Naive thymus-derived CD4-positive, alpha-beta T cell (primary cell): ENCODE results near the gene SF3B2. TPM values are rescaled to one million over a fixed set of nuclear protein-coding genes. Genes with fewer than 3 reads are reported as not detected.
A peak's percentile ranks its signal among the peaks of the same experiment; 100 is the strongest.

ENCODE experiments used
- ATAC-seq: fragments of 150-1000 bp; cut with Tn5 transposase; 2 replicates; pipeline ENCODE4 v1.10.0; 2021; ENCODE audit warnings: mild to moderate bottlenecking, moderate library complexity
- CTCF ChIA-PET: fragments of 350-600 bp; sonication (Branson Sonifier 250); formaldehyde crosslinking; loops from one replicate; lab custom pipeline; 2021; ENCODE audit warnings: antibody characterized with exemption; lab: Charles Lee
- POLR2A ChIA-PET: fragments of 350-600 bp; sonication (Branson Sonifier 250); formaldehyde crosslinking; loops from one replicate; lab custom pipeline; 2021; ENCODE audit warnings: antibody characterized with exemption, inconsistent platforms; lab: Charles Lee
- DNase-seq, 9 donors: peaks; one replicate each; pipeline versions ENCODE4 v3.0.0 to v3.0.0-alpha.2; 2020 to 2022; ENCODE audit warnings: mixed read lengths in 1 of 9
- H3K27ac ChIP-seq: one replicate; pipeline ENCODE4 v1.7.0; 2013; ENCODE audit warnings: mild to moderate bottlenecking, low read depth, low read length, moderate library complexity
- H3K27me3 ChIP-seq, 2 donors: one replicate each; pipeline ENCODE4 v1.7.0; 2013; ENCODE audit warnings: low read length in 2 of 2, mild to moderate bottlenecking in 2 of 2, moderate library complexity in 2 of 2; ENCODE audit not compliant: control insufficient read depth in 2 of 2, insufficient read depth in 2 of 2
- H3K36me3 ChIP-seq, 3 experiments: 1 replicate in 2 of 3; 2 replicates in 1 of 3; pipeline ENCODE4 v1.7.0; 2013; ENCODE audit warnings: low read length in 3 of 3, mild to moderate bottlenecking in 3 of 3, moderate library complexity in 1 of 3; ENCODE audit not compliant: insufficient read depth in 3 of 3, control insufficient read depth in 2 of 3
- H3K4me1 ChIP-seq, 2 donors: one replicate each; pipeline ENCODE4 v1.7.0; 2013; ENCODE audit warnings: low read length in 2 of 2, mild to moderate bottlenecking in 2 of 2, moderate library complexity in 1 of 2; ENCODE audit not compliant: control insufficient read depth in 2 of 2, insufficient read depth in 2 of 2
- H3K4me3 ChIP-seq: 2 replicates; pipeline ENCODE4 v1.7.0; 2013; ENCODE audit warnings: mild to moderate bottlenecking, low read length
- H3K9me3 ChIP-seq, 3 experiments: 1 replicate in 2 of 3; 2 replicates in 1 of 3; pipeline ENCODE4 v1.7.0; 2013; ENCODE audit warnings: low read length in 3 of 3; ENCODE audit not compliant: control insufficient read depth in 2 of 3
- H3K27ac Mint-ChIP-seq, 9 donors: one replicate each; pipeline ENCODE4 v1.8.0; 2020 to 2022; ENCODE audit warnings: mixed read lengths in 9 of 9, mild to moderate bottlenecking in 8 of 9, moderate library complexity in 5 of 9, inconsistent platforms in 2 of 9
- H3K27me3 Mint-ChIP-seq, 5 donors: one replicate each; pipeline ENCODE4 v1.8.0; 2021 to 2022; ENCODE audit warnings: mixed read lengths in 5 of 5, mild to moderate bottlenecking in 1 of 5
- H3K36me3 Mint-ChIP-seq, 5 donors: one replicate each; pipeline ENCODE4 v1.8.0; 2020 to 2022; ENCODE audit warnings: mixed read lengths in 5 of 5, mild to moderate bottlenecking in 3 of 5, inconsistent platforms in 1 of 5
- H3K4me1 Mint-ChIP-seq, 7 donors: one replicate each; pipeline ENCODE4 v1.8.0; 2020 to 2022; ENCODE audit warnings: mixed read lengths in 7 of 7, mild to moderate bottlenecking in 3 of 7, inconsistent platforms in 1 of 7
- H3K4me3 Mint-ChIP-seq, 10 donors: one replicate each; pipeline ENCODE4 v1.8.0; 2020 to 2022; ENCODE audit warnings: mild to moderate bottlenecking in 10 of 10, mixed read lengths in 10 of 10, moderate library complexity in 6 of 10, inconsistent platforms in 2 of 10
- H3K9me3 Mint-ChIP-seq, 11 donors: one replicate each; pipeline ENCODE4 v1.8.0; 2020 to 2022; ENCODE audit warnings: mixed read lengths in 11 of 11, mild to moderate bottlenecking in 4 of 11, inconsistent platforms in 1 of 11, moderate library complexity in 1 of 11
- intact Hi-C, 2 donors: fragments of 100-400 bp; cut with micrococcal nuclease; formaldehyde crosslinking; loops; one replicate each; pipeline ENCODE4 v1.15.1; 2023
- polyA plus RNA-seq, 2 donors: library from polyadenylated mRNA; unstranded; fragments of 300-500 nt; fragmentation: Illumina TruSeq; gene quantifications; one replicate each; pipeline ENCODE4 v1.2.3, GENCODE V29; 2021
- total RNA-seq, 6 experiments: library from RNA in 5 of 6; stranded (reverse) in 5 of 6; gene quantifications; 1 replicate in 5 of 6; 2 replicates in 1 of 6; pipeline ENCODE4 v1.2.3 and lab custom pipeline; 2021 to 2026

The SF3B2 gene
- total and polyA plus RNA-seq, 7 experiments from 2014 or later, result 81.8 to 248 (median 201) TPM

GRCh38 chr11:66063900-66064299 lies 11.7 kb downstream of the SF3B2 start:
- intact Hi-C loops, result no loop called here
- H3K27me3 Mint-ChIP-seq, result no peaks in the 10 kb centered on the region
- H3K9me3 Mint-ChIP-seq, result peaks cover 0 to 8% (median 0%) of the 10 kb centered on the region in 11 donors
- Histone ChIP-seq H3K9me3 (no peaks in the 10 kb centered on the region), H3K27me3 (no peaks in the 10 kb centered on the region), H3K36me3 (peaks cover 35 to 87% (median 68%) of the 10 kb centered on the region in 3 experiments), H3K4me3 (no peak overlapping the region), H3K27ac (no peak overlapping the region), H3K4me1 (peaks cover 0 to under 1% of the 10 kb centered on the region in 2 donors)
- H3K36me3 Mint-ChIP-seq, result peaks cover 27 to 72% (median 60%) of the 10 kb centered on the region in 5 donors
- CTCF ChIA-PET, result interaction anchor here (0.7 to 1.0 kb wide), 2 partner anchors 66 to 72 kb away, joined by 3 read pairs; no protein-coding TSS in a partner anchor
- H3K4me1 Mint-ChIP-seq, result peaks cover 33 to 54% (median 50%) of the 10 kb centered on the region in 7 donors
- H3K27ac Mint-ChIP-seq, result peak overlapping the region in 8 of 9 donors; percentile 32 to 84 (median 73)
- POLR2A ChIA-PET, result interaction anchor here (0.5 to 1.1 kb wide), 3 partner anchors 49 to 1037 kb away, joined by 3 read pairs; no protein-coding TSS in a partner anchor
- no peak overlapping the region for H3K4me3 Mint-ChIP-seq
- no peak for DNase-seq
- ATAC-seq, result no peak

- Mint-ChIP-seq H3K27me3 (no peaks in the 10 kb centered on the region), H3K36me3 (peaks cover 27 to 68% (median 58%) of the 10 kb centered on the region in 5 donors), H3K4me1 (peaks cover 36 to 60% (median 55%) of the 10 kb centered on the region in 7 donors), H3K27ac (peak overlapping the region in 6 of 9 donors; percentile 22 to 84 (median 66)), H3K4me3 (no peak overlapping the region), H3K9me3 (peaks cover 0 to 8% (median 0%) of the 10 kb centered on the region in 11 donors)
- Histone ChIP-seq H3K9me3 (no peaks in the 10 kb centered on the region), H3K27ac (no peak overlapping the region), H3K27me3 (no peaks in the 10 kb centered on the region), H3K4me3 (no peak overlapping the region), H3K36me3 (peaks cover 34 to 80% (median 61%) of the 10 kb centered on the region in 3 experiments), H3K4me1 (peaks cover 4 to 6% of the 10 kb centered on the region in 2 donors)
- intact Hi-C loops, result no loop called here
- POLR2A ChIA-PET, result interaction anchor here (1.1 kb wide), 1 partner anchor 49 kb away, joined by 3 read pairs; no protein-coding TSS in a partner anchor
- CTCF ChIA-PET, result interaction anchor here (0.7 to 8.7 kb wide), 5 partner anchors 12 to 114 kb away, joined by 3 to 67 read pairs (median 4); partner anchors contain the start of gene SF3B2
- ATAC-seq (no peak), DNase-seq (no peak)
Measured at GRCh38 chr11:66064571-66064970, 12.4 kb downstream of the SF3B2 start.

GRCh38 chr11:66066751-66067150 lies 14.6 kb downstream of the SF3B2 start:
- intact Hi-C loops, result loop anchor here in 1 of 2 donors (5.0 kb wide), 1 partner anchor 36 kb away; no protein-coding TSS in a partner anchor
- Histone ChIP-seq H3K9me3 (no peaks in the 10 kb centered on the region), H3K4me3 (no peak overlapping the region), H3K36me3 (peaks cover 19 to 62% (median 39%) of the 10 kb centered on the region in 3 experiments), H3K27ac (peak overlapping the region; percentile 25), H3K4me1 (peaks cover 5 to 6% of the 10 kb centered on the region in 2 donors), H3K27me3 (no peaks in the 10 kb centered on the region)
- Mint-ChIP-seq H3K4me3 (no peak overlapping the region), H3K36me3 (peaks cover 22 to 53% (median 43%) of the 10 kb centered on the region in 5 donors), H3K4me1 (peaks cover 36 to 60% (median 48%) of the 10 kb centered on the region in 7 donors), H3K27ac (peak overlapping the region; percentile 2 to 99 (median 80)), H3K9me3 (peaks cover 0 to 8% (median 0%) of the 10 kb centered on the region in 11 donors), H3K27me3 (no peaks in the 10 kb centered on the region)
- ATAC-seq (no peak), DNase-seq (no peak)
- CTCF ChIA-PET, result interaction anchor here (1.0 to 8.7 kb wide), 10 partner anchors 13 to 82 kb away, joined by 3 to 67 read pairs (median 9); partner anchors contain the start of gene SF3B2
- POLR2A ChIA-PET, result interaction anchor here (1.2 to 8.2 kb wide), 6 partner anchors 8 to 58 kb away, joined by 3 to 139 read pairs (median 4); partner anchors contain the start of gene SF3B2

GRCh38 chr11:66067640-66068039 lies 15.5 kb downstream of the SF3B2 start:
- Histone ChIP-seq H3K9me3 (no peaks in the 10 kb centered on the region), H3K27me3 (no peaks in the 10 kb centered on the region), H3K4me3 (no peak overlapping the region), H3K4me1 (peaks cover 13 to 14% of the 10 kb centered on the region in 2 donors), H3K36me3 (peaks cover 18 to 54% (median 36%) of the 10 kb centered on the region in 3 experiments), H3K27ac (peak overlapping the region; percentile 44)
- CTCF ChIA-PET, result interaction anchor here (0.5 to 8.7 kb wide), 21 partner anchors 9 to 291 kb away, joined by 3 to 67 read pairs (median 5); partner anchors contain the start of genes BANF1 and SF3B2
- peaks cover 22 to 58% (median 44%) of the 10 kb centered on the region in 5 donors for H3K36me3 Mint-ChIP-seq
- peak overlapping the region in 1 of 10 donors; percentile 93 for H3K4me3 Mint-ChIP-seq
- no peak for ATAC-seq
- no peaks in the 10 kb centered on the region for H3K27me3 Mint-ChIP-seq
- POLR2A ChIA-PET, result interaction anchor here (1.2 to 8.2 kb wide), 10 partner anchors 9 to 65 kb away, joined by 3 to 139 read pairs (median 6); partner anchors contain the start of genes BANF1, EIF1AD and SF3B2
- DNase-seq, result no peak
- intact Hi-C loops, result loop anchor here (1.0 to 5.0 kb wide), 7 partner anchors 23 to 67 kb away; partner anchors contain the start of genes BANF1 (in 1 of the 2) and EIF1AD (in 1 of the 2)
- H3K4me1 Mint-ChIP-seq, result peaks cover 44 to 67% (median 55%) of the 10 kb centered on the region in 7 donors
- H3K9me3 Mint-ChIP-seq, result peaks cover 0 to 8% (median 0%) of the 10 kb centered on the region in 11 donors
- peak overlapping the region; percentile 72 to 99 (median 93) for H3K27ac Mint-ChIP-seq

- Histone ChIP-seq H3K27ac (peak overlapping the region; percentile 84), H3K4me1 (peaks cover 18 to 19% of the 10 kb centered on the region in 2 donors), H3K9me3 (no peaks in the 10 kb centered on the region), H3K27me3 (no peaks in the 10 kb centered on the region), H3K4me3 (no peak overlapping the region), H3K36me3 (peaks cover 16 to 53% (median 30%) of the 10 kb centered on the region in 3 experiments)
- ChIA-PET POLR2A (interaction anchor here (0.6 to 8.2 kb wide), 15 partner anchors 8 to 365 kb away, joined by 3 to 139 read pairs (median 5); partner anchors contain the start of genes BANF1, EIF1AD and SF3B2), CTCF (interaction anchor here (0.5 to 8.7 kb wide), 32 partner anchors 8 to 291 kb away, joined by 3 to 67 read pairs (median 5); partner anchors contain the start of genes BANF1 and SF3B2)
- Mint-ChIP-seq H3K4me1 (peaks cover 50 to 67% (median 58%) of the 10 kb centered on the region in 7 donors), H3K4me3 (peak overlapping the region; percentile 15 to 96 (median 78)), H3K36me3 (peaks cover 20 to 58% (median 44%) of the 10 kb centered on the region in 5 donors), H3K27me3 (no peaks in the 10 kb centered on the region), H3K9me3 (peaks cover 0 to 6% (median 0%) of the 10 kb centered on the region in 11 donors), H3K27ac (peak overlapping the region; percentile 88 to 99 (median 94))
- DNase-seq, result peak; percentile 55 to 78 (median 71)
- intact Hi-C loops, result loop anchor here (1.0 to 5.0 kb wide), 7 partner anchors 23 to 66 kb away; partner anchors contain the start of genes BANF1 (in 1 of the 2) and EIF1AD (in 1 of the 2)
- peak; percentile 58 for ATAC-seq
Measured at GRCh38 chr11:66068154-66068821, 16.1 kb downstream of the SF3B2 start.
